ENCODE data around the gene UTF1.

The UTF1 gene

DNA sequence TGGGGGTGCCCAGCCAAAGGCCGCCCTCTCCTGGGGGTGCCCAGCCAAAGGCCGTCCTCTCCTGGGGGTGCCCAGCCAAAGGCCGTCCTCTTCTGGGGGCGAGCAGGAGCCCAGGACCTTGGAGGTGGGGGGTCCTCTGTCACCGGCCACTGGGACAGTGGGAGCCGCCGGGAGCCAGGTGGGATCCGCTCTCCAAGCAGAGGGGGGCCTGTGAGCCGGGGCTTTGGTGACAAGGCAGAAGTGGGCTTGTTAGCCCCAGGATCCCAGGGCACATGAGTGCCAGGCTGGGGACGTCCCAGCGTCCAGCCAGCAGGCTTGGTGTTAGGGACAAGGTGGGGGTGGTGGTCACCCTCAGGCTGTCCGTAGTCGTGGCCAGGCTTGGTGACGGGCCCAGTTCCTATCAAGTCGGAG, 29.4 kb upstream of the UTF1 start:
- H3K27me3 ChIP-seq (ENCODE audit: low read depth), result peaks cover 23% of the 10 kb centered on the region
- no peaks in the 10 kb centered on the region for H3K36me3 ChIP-seq (replicated peaks)

DNA sequence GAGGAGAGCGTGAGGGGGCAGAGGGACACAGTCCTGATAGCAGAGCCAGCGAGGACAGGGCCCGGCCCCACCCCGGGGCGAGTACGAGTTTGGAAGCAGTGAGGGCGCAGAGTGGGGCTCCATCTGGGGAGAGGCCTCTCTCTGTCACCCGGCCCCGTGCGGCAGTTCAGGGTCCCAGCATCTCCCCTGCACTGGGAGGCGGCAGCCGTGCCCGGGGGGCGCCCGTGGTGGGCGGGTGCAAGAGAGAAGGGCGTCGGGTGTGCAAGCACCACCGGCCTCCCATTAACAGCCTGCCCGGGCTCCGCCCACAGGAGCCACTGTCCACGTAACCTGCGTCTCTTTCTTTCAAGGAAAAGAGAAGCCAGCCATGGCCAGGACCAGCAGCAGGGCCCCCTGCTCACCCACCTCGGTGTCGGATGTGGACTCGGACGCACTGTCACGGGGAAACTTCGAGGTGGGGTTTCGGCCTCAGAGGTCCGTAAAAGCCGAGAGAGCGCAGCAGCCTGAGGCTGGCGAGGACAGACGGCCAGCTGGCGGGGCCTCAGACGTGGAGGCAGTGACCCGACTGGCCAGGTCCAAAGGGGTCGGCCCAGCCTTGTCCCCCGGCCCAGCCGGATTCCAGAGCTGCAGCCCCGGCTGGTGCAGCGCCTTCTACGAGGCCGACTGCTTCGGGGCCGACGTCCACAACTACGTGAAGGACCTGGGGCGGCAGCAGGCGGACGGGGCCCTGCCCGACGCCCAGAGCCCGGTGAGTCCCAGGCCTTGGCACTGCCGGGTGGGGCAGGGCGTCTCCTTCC, 28.7 kb upstream of the UTF1 start:
- no peak overlapping the region for H3K4me3 ChIP-seq
- in situ Hi-C loops (cut with MboI; ENCODE audit: low sequenced_read_pairs), result no loop called here
- H3K36me3 ChIP-seq (replicated peaks), result no peaks in the 10 kb centered on the region
- H3K27me3 ChIP-seq (ENCODE audit: low read depth), result peaks cover 24% of the 10 kb centered on the region
- DNase-seq (ENCODE audit: low spot score in 2 of 2), result no peak
- H3K9me3 ChIP-seq, result no peaks in the 10 kb centered on the region
- H3K4me1 ChIP-seq, result no peaks in the 10 kb centered on the region

More for the DNA sequence above, 29.4 kb upstream of the UTF1 start:
- in situ Hi-C loops (cut with MboI; ENCODE audit: low sequenced_read_pairs), result no loop called here
- H3K4me3 ChIP-seq, result no peak overlapping the region
- no peaks in the 10 kb centered on the region for H3K4me1 ChIP-seq
- no peaks in the 10 kb centered on the region for H3K9me3 ChIP-seq
- DNase-seq (ENCODE audit: low spot score in 2 of 2), result no peak

DNA sequence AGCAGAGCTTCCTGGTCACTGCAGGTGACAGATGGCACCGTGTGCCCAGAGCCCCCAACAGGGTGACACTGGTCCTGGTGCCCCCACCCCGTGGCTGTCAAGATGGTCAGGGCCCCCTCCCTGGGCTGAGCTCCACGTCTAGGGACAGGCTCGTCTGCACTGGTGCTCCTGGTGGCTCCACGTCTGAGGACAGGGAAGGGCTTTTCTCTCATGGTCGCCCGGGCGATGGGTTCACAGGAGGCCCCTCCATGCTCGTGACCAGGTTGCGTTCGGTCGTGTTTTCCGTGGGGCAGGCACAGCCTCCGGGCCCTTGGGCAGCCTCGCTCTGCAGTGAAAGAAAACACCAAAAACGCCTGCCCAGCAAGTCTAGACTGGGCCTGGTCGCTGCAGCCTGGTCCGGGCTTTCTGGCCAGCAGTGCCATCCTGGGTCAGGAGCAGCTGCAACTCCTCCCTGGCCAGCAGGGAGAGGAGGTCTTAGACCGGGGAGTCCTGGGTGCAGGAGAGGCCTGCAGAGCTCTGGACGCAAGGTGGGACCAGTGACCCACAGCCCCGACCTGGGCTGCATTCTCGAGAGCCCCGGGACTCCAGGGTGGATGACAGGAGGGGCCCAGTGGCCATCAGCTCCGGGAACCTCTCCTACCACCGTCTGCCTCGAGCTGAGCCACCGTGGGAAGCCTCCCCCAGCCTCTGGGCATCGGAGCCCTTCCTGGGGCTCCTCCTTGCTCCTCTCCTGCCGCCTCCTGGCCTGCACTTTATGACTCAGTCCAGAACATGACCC, 27.9 kb upstream of the UTF1 start:
- Histone ChIP-seq H3K4me3 (no peak overlapping the region), H3K36me3 (replicated peaks) (no peaks in the 10 kb centered on the region), H3K4me1 (no peaks in the 10 kb centered on the region), H3K9me3 (no peaks in the 10 kb centered on the region), H3K27me3 (ENCODE audit: low read depth) (peaks cover 20% of the 10 kb centered on the region)
- no peak for DNase-seq (ENCODE audit: low spot score in 2 of 2)
- in situ Hi-C loops (cut with MboI; ENCODE audit: low sequenced_read_pairs), result no loop called here

DNA sequence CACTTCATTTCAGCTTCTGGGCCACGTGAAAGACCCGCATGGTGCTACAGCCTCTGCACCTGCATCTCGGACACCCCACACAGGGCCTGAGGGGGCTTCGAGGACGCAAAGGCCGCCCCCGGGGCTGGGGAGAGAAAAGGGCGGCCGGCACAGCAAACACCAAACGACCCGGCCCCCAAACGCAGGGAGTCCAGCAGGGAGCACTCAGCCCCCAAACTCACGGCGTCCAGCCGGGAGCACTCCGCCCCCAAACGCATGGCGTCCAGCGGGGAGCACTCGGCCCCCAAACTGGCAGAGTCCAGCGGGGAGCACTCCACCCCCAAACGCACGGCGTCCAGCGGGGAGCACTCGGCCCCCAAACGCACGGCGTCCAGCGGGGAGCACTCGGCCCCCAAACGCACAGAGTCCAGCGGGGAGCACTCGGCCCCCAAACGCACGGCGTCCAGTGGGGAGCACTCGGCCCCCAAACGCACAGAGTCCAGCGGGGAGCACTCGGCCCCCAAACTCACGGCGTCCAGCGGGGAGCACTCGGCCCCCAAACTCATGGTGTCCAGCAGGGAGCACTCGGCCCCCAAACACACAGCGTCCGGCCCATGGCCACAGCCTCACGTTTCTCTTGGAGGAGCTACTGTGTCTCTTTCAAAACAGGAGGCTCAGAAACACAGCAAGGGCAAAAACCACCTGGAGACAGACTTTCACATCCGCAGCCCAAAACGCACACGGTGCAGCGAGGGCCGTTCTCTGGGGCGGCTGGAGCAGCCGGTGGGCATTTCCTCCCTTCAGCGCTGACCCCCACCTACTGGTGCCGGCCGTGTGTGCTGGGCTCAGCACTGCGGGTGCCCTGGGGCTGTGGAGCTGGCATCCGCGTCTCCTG, 27.0 kb upstream of the UTF1 start:
- Histone ChIP-seq H3K4me1 (no peaks in the 10 kb centered on the region), H3K4me3 (no peak overlapping the region), H3K36me3 (replicated peaks) (no peaks in the 10 kb centered on the region), H3K9me3 (no peaks in the 10 kb centered on the region), H3K27me3 (ENCODE audit: low read depth) (peaks cover 16% of the 10 kb centered on the region)
- no peak for DNase-seq (ENCODE audit: low spot score in 2 of 2)
- in situ Hi-C loops (cut with MboI; ENCODE audit: low sequenced_read_pairs), result no loop called here

DNA sequence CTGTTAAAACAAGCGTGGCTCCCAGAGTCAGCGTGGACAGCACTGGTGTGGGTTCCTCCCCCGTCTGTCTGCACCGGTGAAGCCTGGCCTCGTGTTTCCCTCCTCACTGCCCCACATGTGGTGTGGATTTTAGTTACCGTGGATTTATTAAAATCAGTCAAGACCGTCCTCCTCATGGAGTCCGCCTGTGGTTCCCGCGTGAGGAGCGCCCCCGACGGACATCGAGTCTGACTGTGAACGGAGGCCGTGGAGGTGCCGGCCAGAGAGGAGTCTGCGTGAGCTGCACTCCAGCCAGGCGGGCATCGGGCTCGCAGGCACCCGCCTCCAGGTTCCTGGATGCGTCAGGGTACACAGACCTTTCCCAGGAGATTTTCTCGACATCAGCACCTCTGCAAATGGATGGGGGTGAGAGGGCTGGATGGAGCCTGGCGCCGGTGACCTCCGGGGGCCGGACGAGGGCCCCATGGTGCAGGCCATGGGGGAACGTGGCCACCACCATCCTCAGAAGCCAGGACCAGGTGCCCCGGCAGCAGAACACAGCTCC, 26.3 kb upstream of the UTF1 start:
- Histone ChIP-seq H3K4me3 (no peak overlapping the region), H3K9me3 (no peaks in the 10 kb centered on the region), H3K27me3 (ENCODE audit: low read depth) (peaks cover 16% of the 10 kb centered on the region), H3K4me1 (no peaks in the 10 kb centered on the region), H3K36me3 (replicated peaks) (no peaks in the 10 kb centered on the region)
- DNase-seq (ENCODE audit: low spot score in 2 of 2), result no peak
- in situ Hi-C loops (cut with MboI; ENCODE audit: low sequenced_read_pairs), result no loop called here

DNA sequence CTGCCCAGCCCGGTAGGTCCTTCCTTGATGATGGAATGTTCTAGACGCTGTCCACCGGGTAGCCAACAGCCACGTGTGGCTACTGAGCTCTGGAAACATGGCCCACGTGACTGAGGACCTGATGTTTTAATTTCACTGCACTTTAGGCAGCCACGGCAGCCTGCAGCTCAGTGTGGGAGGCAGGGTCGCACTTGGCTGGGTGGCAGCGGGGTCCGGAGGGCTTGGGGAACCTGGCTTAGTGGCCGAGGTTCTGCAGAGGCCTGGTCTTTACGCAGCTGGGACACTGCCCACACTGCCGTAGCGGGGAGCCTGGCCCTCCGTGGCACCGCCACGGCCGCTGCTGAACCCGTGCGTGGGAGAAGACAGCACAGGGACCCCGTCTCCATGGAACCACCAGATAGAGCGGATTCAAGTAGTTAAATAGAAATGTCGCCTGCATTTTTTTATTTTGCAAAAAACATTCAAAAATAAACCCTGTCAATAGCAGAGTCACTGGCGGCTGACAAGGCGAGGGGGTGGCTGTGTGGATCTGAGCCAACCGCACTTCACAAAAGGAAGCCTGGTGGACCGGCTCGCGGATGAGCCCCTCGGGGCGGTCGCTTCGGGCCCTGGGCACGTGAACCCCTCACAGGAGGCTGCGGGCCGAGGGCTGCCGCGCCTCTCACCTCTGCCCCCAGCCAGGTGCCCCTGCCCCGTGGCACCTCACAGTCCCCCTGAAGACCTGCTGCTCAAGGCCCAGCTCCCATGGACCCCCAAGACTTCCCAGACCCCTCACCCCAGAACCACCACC, 25.6 kb upstream of the UTF1 start:
- Histone ChIP-seq H3K4me3 (no peak overlapping the region), H3K4me1 (no peaks in the 10 kb centered on the region), H3K9me3 (no peaks in the 10 kb centered on the region), H3K36me3 (replicated peaks) (no peaks in the 10 kb centered on the region), H3K27me3 (ENCODE audit: low read depth) (peaks cover 16% of the 10 kb centered on the region)
- in situ Hi-C loops (cut with MboI; ENCODE audit: low sequenced_read_pairs), result no loop called here
- no peak for DNase-seq (ENCODE audit: low spot score in 2 of 2)

DNA sequence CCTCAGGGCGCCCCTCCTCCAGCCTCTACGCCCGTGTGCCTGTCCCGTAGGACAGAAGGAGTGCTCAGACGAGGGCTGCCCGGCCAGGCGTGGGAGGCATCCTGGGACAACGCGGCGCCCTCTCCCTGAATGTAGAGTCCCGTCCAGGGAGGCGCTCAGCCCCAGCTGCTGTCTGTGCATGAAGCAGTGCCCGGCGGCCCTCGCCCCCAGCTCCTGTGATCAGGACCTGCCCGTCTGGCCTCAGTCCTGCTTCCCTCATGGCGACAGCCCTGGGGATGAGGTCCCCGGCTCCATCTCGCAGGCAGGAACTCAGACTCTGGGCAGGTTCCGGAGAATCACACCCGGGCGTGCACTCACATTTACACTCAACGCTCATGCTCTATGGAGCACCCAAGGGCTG, 24.9 kb upstream of the UTF1 start:
- no peak for DNase-seq (ENCODE audit: low spot score in 2 of 2)
- Histone ChIP-seq H3K27me3 (ENCODE audit: low read depth) (peaks cover 16% of the 10 kb centered on the region), H3K4me1 (no peaks in the 10 kb centered on the region), H3K36me3 (replicated peaks) (no peaks in the 10 kb centered on the region), H3K4me3 (no peak overlapping the region), H3K9me3 (no peaks in the 10 kb centered on the region)
- in situ Hi-C loops (cut with MboI; ENCODE audit: low sequenced_read_pairs), result no loop called here

DNA sequence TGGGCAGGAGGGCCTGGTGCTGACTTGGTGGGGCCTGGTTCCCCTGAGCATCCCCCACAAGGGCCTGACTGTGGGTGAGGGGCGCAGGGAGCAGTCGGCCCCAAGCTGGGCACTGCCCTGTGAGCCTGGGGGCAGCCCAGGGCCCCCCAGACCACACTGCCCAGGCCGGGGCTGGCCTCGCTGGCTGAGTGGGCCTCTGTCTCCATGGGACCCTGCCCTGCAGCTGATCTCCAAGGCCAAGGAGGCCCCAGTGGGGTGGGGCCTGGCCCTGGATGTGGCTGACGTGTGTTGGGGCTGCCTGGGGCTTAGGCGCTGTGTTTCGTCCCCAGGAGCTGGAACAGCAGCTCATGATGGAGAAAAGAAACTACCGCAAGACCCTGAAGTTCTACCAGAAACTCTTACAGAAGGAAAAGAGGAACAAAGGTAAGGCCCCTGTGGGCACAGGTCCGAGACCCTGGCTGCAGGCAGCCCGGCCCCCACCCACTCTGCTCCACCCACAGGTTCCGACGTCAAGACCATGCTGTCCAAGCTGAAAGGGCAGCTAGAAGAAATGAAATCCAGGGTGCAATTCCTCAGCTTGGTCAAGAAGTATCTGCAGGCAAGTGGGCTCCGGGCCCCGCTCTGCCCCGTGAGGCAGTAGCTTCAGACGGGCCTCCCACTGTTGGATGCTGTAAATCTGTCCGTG, 23.5 kb upstream of the UTF1 start:
- in situ Hi-C loops (cut with MboI; ENCODE audit: low sequenced_read_pairs), result no loop called here
- peaks cover 14% of the 10 kb centered on the region for H3K27me3 ChIP-seq (ENCODE audit: low read depth)
- no peak for DNase-seq (ENCODE audit: low spot score in 2 of 2)
- no peaks in the 10 kb centered on the region for H3K9me3 ChIP-seq
- H3K4me3 ChIP-seq, result no peak overlapping the region
- H3K36me3 ChIP-seq (replicated peaks), result no peaks in the 10 kb centered on the region
- H3K4me1 ChIP-seq, result no peaks in the 10 kb centered on the region

DNA sequence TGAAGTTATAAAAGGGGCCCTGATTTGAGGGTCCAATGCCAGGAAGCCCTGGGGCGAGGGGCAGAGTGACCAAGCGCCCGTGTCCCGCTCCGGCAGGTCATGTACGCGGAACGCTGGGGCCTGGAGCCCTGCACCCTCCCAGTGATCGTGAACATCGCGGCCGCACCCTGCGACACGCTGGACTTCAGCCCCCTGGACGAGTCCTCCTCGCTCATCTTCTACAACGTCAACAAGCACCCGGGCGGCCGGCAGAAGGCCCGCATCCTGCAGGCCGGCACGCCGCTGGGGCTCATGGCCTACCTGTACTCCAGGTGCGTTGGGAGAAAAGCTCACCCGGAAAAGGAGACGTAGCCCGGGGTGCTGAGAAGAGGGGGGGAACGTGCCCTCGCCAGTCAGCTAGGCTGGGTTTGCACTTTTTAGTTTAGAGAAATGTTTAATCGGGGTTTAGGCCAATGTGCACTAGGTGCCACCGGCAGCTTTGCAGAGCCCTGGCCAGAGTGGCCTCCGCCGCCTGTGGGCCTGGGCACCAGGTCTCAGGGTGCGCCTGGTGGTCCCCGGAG, 22.9 kb upstream of the UTF1 start:
- no peaks in the 10 kb centered on the region for H3K4me1 ChIP-seq
- H3K9me3 ChIP-seq, result no peaks in the 10 kb centered on the region
- no peak overlapping the region for H3K4me3 ChIP-seq
- DNase-seq (ENCODE audit: low spot score in 2 of 2), result no peak
- in situ Hi-C loops (cut with MboI; ENCODE audit: low sequenced_read_pairs), result no loop called here
- no peaks in the 10 kb centered on the region for H3K36me3 ChIP-seq (replicated peaks)
- peaks cover 10% of the 10 kb centered on the region for H3K27me3 ChIP-seq (ENCODE audit: low read depth)

DNA sequence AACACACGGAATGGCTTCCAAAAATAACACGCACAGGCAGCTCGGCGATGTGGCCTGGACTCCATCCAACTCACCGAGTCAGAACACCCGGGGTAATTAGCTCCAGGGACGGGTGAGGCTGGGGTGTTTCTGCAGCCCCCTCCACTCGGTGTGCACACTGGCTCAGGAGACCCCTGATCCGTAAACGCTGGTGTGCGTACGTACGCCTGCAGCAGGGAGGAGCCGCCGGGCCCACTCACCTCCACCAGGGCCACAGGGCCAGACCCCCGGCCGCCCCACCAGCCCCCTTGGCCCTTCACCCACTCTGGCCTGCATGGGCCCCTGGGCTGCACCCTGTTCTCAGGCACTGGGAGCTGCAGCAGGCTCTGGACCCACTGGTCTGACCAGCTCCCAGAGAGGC, 22.4 kb upstream of the UTF1 start:
- Histone ChIP-seq H3K4me3 (no peak overlapping the region), H3K36me3 (replicated peaks) (no peaks in the 10 kb centered on the region), H3K9me3 (no peaks in the 10 kb centered on the region), H3K27me3 (ENCODE audit: low read depth) (peaks cover 10% of the 10 kb centered on the region), H3K4me1 (no peaks in the 10 kb centered on the region)
- DNase-seq (ENCODE audit: low spot score in 2 of 2), result no peak
- in situ Hi-C loops (cut with MboI; ENCODE audit: low sequenced_read_pairs), result no loop called here

DNA sequence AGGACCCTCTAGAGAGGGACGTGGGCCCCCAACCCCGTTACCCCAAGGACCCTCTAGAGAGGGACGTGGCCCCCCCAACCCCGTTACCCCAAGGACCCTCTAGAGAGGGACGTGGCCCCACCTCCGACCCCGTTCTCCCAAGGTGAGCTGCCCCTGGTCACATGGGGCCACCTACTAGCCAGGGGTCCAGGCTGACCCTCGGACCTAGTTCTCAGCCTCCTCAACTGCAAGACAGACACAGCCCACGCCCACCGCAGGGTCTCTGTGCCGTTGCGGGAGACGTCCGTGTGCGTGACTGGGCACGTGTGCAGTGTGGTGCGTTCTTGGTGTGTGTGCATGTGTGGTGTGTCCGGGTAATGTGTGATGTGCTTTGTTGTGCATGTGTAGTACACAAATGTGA, 21.6 kb upstream of the UTF1 start:
- no peaks in the 10 kb centered on the region for H3K36me3 ChIP-seq (replicated peaks)
- no peak overlapping the region for H3K4me3 ChIP-seq
- H3K27me3 ChIP-seq (ENCODE audit: low read depth), result peaks cover 10% of the 10 kb centered on the region
- DNase-seq (ENCODE audit: low spot score in 2 of 2), result no peak
- H3K4me1 ChIP-seq, result no peaks in the 10 kb centered on the region
- in situ Hi-C loops (cut with MboI; ENCODE audit: low sequenced_read_pairs), result no loop called here
- H3K9me3 ChIP-seq, result no peaks in the 10 kb centered on the region

DNA sequence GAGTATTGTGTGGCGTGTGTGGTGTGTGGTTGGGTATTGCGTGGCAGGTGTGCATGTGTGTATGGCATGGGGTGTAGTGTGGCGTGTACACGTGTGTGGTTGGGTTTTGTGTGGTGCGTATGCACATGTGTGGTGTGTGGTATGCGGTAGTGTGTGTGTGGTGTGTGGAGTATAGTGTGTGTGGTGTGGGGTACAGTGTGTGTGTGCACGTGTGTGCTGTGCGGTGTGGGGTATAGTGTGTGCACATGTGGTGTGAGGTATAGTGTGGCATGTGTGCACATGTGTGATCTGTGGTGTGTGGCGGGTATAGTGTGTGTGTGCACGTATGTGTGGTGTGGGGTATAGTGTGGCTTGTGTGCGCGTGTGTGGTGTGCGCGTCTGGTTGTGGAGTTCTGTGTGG, 20.9 kb upstream of the UTF1 start:
- H3K9me3 ChIP-seq, result no peaks in the 10 kb centered on the region
- in situ Hi-C loops (cut with MboI; ENCODE audit: low sequenced_read_pairs), result no loop called here

More for the DNA sequence above, 20.9 kb upstream of the UTF1 start:
- H3K27me3 ChIP-seq (ENCODE audit: low read depth), result peaks cover 10% of the 10 kb centered on the region
- no peaks in the 10 kb centered on the region for H3K4me1 ChIP-seq
- DNase-seq (ENCODE audit: low spot score in 2 of 2), result no peak
- H3K36me3 ChIP-seq (replicated peaks), result no peaks in the 10 kb centered on the region
- no peak overlapping the region for H3K4me3 ChIP-seq
